IMR-90 (cell line): Measurements from ENCODE around the gene THRA. TPM values are rescaled to one million over a fixed set of nuclear protein-coding genes. Genes with fewer than 3 reads are reported as not detected.

Source experiments
- ATAC-seq: fragments of 200-7000 bp; cut with Tn5 transposase; 2 replicates; pipeline ENCODE4 v1.9.1; 2020; ENCODE audit warnings: low read depth, mild to moderate bottlenecking, moderate library complexity
- BruUV-seq: library from RNA; stranded (reverse); fragments of 400-500 nt; replicated peaks from 2 replicates; lab custom pipeline; 2021; lab: Mats Ljungman, UMichigan
- CTCF ChIA-PET: fragments of 300-600 bp; formaldehyde crosslinking; extraction: SDS; loops from one replicate; lab custom pipeline; 2021; ENCODE audit warnings: antibody characterized with exemption; lab: Yijun Ruan, JAX
- POLR2A ChIA-PET: fragments of 300-600 bp; sonication (Branson Sonifier 250); formaldehyde crosslinking; loops from one replicate; lab custom pipeline; 2022; ENCODE audit warnings: antibody characterized with exemption; ENCODE audit not compliant: unreplicated experiment; lab: Charles Lee
- DNase-seq: peaks from one replicate; pipeline ENCODE4 v3.0.0; 2013
- H2AFZ ChIP-seq: replicated peaks from 2 replicates; pipeline ENCODE3; 2013; ENCODE audit warnings: low read length, mild to moderate bottlenecking; ENCODE audit not compliant: poor library complexity
- H2AK5ac ChIP-seq: 2 replicates; pipeline ENCODE4 v1.6.1; 2013; ENCODE audit warnings: low read depth, low read length, inconsistent platforms
- H2AK9ac ChIP-seq: replicated peaks from 2 replicates; pipeline ENCODE3; 2013; ENCODE audit warnings: mild to moderate bottlenecking, low read depth, low read length, moderate library complexity; ENCODE audit not compliant: poor library complexity
- H2BK120ac ChIP-seq: 2 replicates; pipeline ENCODE4 v1.6.1; 2013; ENCODE audit warnings: low read depth, low read length, inconsistent platforms
- H2BK15ac ChIP-seq: 3 replicates; pipeline ENCODE4 v1.6.1; 2013; ENCODE audit warnings: low read depth, low read length, inconsistent platforms
- H2BK20ac ChIP-seq: 2 replicates; pipeline ENCODE4 v1.6.1; 2013; ENCODE audit warnings: low read depth, mild to moderate bottlenecking, inconsistent platforms, low read length, moderate library complexity
- H2BK5ac ChIP-seq: 2 replicates; pipeline ENCODE4 v1.6.1; 2013; ENCODE audit warnings: mild to moderate bottlenecking, low read depth, low read length, inconsistent platforms; ENCODE audit not compliant: poor library complexity, severe bottlenecking
- H3K14ac ChIP-seq: replicated peaks from 2 replicates; pipeline ENCODE4 v1.6.1; 2013; ENCODE audit warnings: low read depth, low read length, inconsistent platforms
- H3K18ac ChIP-seq: 2 replicates; pipeline ENCODE4 v1.6.1; 2013; ENCODE audit warnings: low read depth, low read length, control low read depth
- H3K23ac ChIP-seq: 2 replicates; pipeline ENCODE4 v1.6.1; 2013; ENCODE audit warnings: low read depth, low read length, inconsistent platforms
- H3K27ac ChIP-seq: 2 replicates; pipeline ENCODE4 v1.5.1; 2013; ENCODE audit warnings: mild to moderate bottlenecking, control low read depth, low read length; ENCODE audit not compliant: insufficient read depth
- H3K27me3 ChIP-seq: 2 replicates; pipeline ENCODE4 v1.6.1; 2013; ENCODE audit warnings: low read length; ENCODE audit not compliant: control insufficient read depth, insufficient read depth
- H3K36me3 ChIP-seq: 2 replicates; pipeline ENCODE4 v1.6.1; 2013; ENCODE audit warnings: low read length, mixed read lengths; ENCODE audit not compliant: control insufficient read depth, insufficient read depth
- H3K4ac ChIP-seq: 2 replicates; pipeline ENCODE4 v1.6.1; 2013; ENCODE audit warnings: low read depth, low read length, inconsistent platforms
- H3K4me1 ChIP-seq: 2 replicates; pipeline ENCODE4 v1.6.1; 2013; ENCODE audit warnings: low read length, mixed read lengths; ENCODE audit not compliant: control insufficient read depth, insufficient read depth
- H3K4me2 ChIP-seq: 2 replicates; pipeline ENCODE4 v1.6.1; 2013; ENCODE audit warnings: low read depth, mild to moderate bottlenecking, control low read depth, low read length, moderate library complexity
- H3K4me3 ChIP-seq: 2 replicates; pipeline ENCODE4 v1.5.1; 2013; ENCODE audit warnings: low read depth, mild to moderate bottlenecking, control low read depth, low read length, moderate library complexity; ENCODE audit not compliant: insufficient read depth
- H3K56ac ChIP-seq: 2 replicates; pipeline ENCODE4 v1.6.1; 2013; ENCODE audit warnings: low read length, inconsistent platforms; ENCODE audit not compliant: insufficient read depth; ENCODE audit errors: extremely low read depth
- H3K79me1 ChIP-seq, 2 experiments: 2 replicates each; pipeline ENCODE4 v1.6.1; 2013; ENCODE audit warnings: low read length in 2 of 2, inconsistent platforms in 1 of 2, low read depth in 1 of 2
- H3K9ac ChIP-seq: 2 replicates; pipeline ENCODE4 v1.6.1; 2013; ENCODE audit warnings: low read depth, low read length, control low read depth
- H3K9me1 ChIP-seq: 2 replicates; pipeline ENCODE4 v1.6.1; 2013; ENCODE audit warnings: low read length, inconsistent platforms; ENCODE audit not compliant: insufficient read depth
- H3K9me3 ChIP-seq: 2 replicates; pipeline ENCODE4 v1.6.1; 2013; ENCODE audit warnings: low read length; ENCODE audit not compliant: control insufficient read depth, insufficient read depth
- H4K20me1 ChIP-seq: 2 replicates; pipeline ENCODE4 v1.6.1; 2013; ENCODE audit warnings: low read length, inconsistent platforms; ENCODE audit not compliant: insufficient read depth
- H4K5ac ChIP-seq: 2 replicates; pipeline ENCODE4 v1.6.1; 2013; ENCODE audit warnings: mild to moderate bottlenecking, low read depth, low read length, control low read depth
- H4K8ac ChIP-seq, 2 experiments: 2 replicates each; pipeline ENCODE4 v1.6.1; 2013; ENCODE audit warnings: low read depth in 2 of 2, low read length in 2 of 2, control low read depth in 1 of 2, inconsistent platforms in 1 of 2
- H4K91ac ChIP-seq: 2 replicates; pipeline ENCODE4 v1.6.1; 2013; ENCODE audit warnings: low read depth, low read length, inconsistent platforms; ENCODE audit not compliant: insufficient read depth
- BHLHE40 ChIP-seq: fragments of 150-350 bp; IDR thresholded peaks from 2 replicates; pipeline ENCODE4 v1.6.1; 2016; ENCODE audit warnings: mild to moderate bottlenecking, low read depth, low read length
- CHD1 ChIP-seq: IDR thresholded peaks from 2 replicates; pipeline ENCODE4 v1.6.1; 2012; ENCODE audit warnings: low read depth, low read length, improper control_type of control experiment
- CTCF ChIP-seq: conservative IDR thresholded peaks from 2 replicates; pipeline ENCODE4 v1.5.1; 2012; ENCODE audit warnings: mild to moderate bottlenecking, low read depth, low read length, improper control_type of control experiment
- FOS ChIP-seq: fragments of 150-350 bp; IDR thresholded peaks from 2 replicates; pipeline ENCODE4 v1.6.1; 2016; ENCODE audit warnings: low read depth, low read length
- MAZ ChIP-seq: IDR thresholded peaks from 2 replicates; pipeline ENCODE4 v1.6.1; 2012; ENCODE audit warnings: low read depth, mild to moderate bottlenecking, low read length, improper control_type of control experiment, moderate library complexity, borderline replicate concordance
- MXI1 ChIP-seq: IDR thresholded peaks from 2 replicates; pipeline ENCODE4 v1.6.1; 2012; ENCODE audit warnings: low read depth, mild to moderate bottlenecking, low read length, moderate library complexity, borderline replicate concordance
- POLR2A ChIP-seq: IDR thresholded peaks from 2 replicates; pipeline ENCODE4 v1.6.1; 2012; ENCODE audit warnings: mild to moderate bottlenecking, low read depth, low read length
- RAD21 ChIP-seq: IDR thresholded peaks from 2 replicates; pipeline ENCODE4 v1.6.1; 2012; ENCODE audit warnings: low read length, improper control_type of control experiment
- RCOR1 ChIP-seq: IDR thresholded peaks from 2 replicates; pipeline ENCODE4 v1.6.1; 2012; ENCODE audit warnings: mild to moderate bottlenecking, low read length, improper control_type of control experiment; ENCODE audit not compliant: insufficient replicate concordance
- USF2 ChIP-seq: fragments of 150-350 bp; IDR thresholded peaks from 2 replicates; pipeline ENCODE4 v1.6.1; 2017; ENCODE audit warnings: mild to moderate bottlenecking, antibody characterized with exemption, low read length, low read depth
- WGBS, 2 experiments: methylation state at CpG; one replicate each; pipeline versions ENCODE4 v1.1.5 to v1.1.7; 2013; ENCODE audit warnings: missing lambda C conversion rate in 2 of 2; ENCODE audit not compliant: insufficient read length in 1 of 2; ENCODE audit errors: extremely low coverage in 2 of 2; 5-methylcytosine and 5-hydroxymethylcytosine counted together
- dilution Hi-C: fragments of 300-500 bp; cut with HindIII; formaldehyde crosslinking; loops from one replicate; pipeline ENCODE4 v1.14.3; 2018; ENCODE audit warnings: low sequenced_read_pairs; ENCODE audit not compliant: unreplicated experiment
- in situ Hi-C: fragments of 300-500 bp; cut with MboI; formaldehyde crosslinking; loops from 3 replicates; pipeline ENCODE4 v1.14.3; 2019; ENCODE audit warnings: low sequenced_read_pairs, inconsistent platforms, mixed read lengths
- intact Hi-C: fragments of 100-400 bp; cut with micrococcal nuclease; formaldehyde crosslinking; loops from 2 replicates; pipeline ENCODE4 v1.10.0; 2022
- polyA plus RNA-seq, 3 experiments: library from polyadenylated mRNA; depleted of rRNA; stranded (reverse); fragments of >200 nt; gene quantifications; 2 replicates each; pipeline ENCODE4 v1.2.3, GENCODE V29; 2012; ENCODE audit warnings: low replicate concordance in 1 of 3
- total RNA-seq: library from RNA; depleted of rRNA; stranded (reverse); fragments of >200 nt; gene quantifications from 2 replicates; pipeline ENCODE4 v1.2.3, GENCODE V29; 2012

Gene THRA
- total and polyA plus RNA-seq, 2 of the 4 experiments (the other 2 are of a cell fraction): 22.0 to 23.4 TPM

GRCh38 chr17:40023590-40024292 lies 39.0 kb upstream of the THRA start:
- dilution Hi-C loops (no loop called here), in situ Hi-C loops (loop anchor here (10.0 kb wide), 1 partner anchor 261 kb away; the partner anchor contains the start of gene CDC6), intact Hi-C loops (no loop called here)
- Histone ChIP-seq H4K5ac (no peak overlapping the region), H3K27me3 (no peaks in the 10 kb centered on the region), H2BK120ac (no peak overlapping the region), H3K4me2 (no peak overlapping the region), H3K9me1 (peaks cover 2% of the 10 kb centered on the region; the same call in 1 of the 2 replicates), H3K4ac (peak overlapping the region; percentile 36), H3K23ac (no peak overlapping the region), H2BK15ac (no peak overlapping the region), H3K14ac (0 out of 2 replicates have a peak overlapping the region, but pooled peaks have one; percentile 7), H3K4me3 (no peak overlapping the region), H4K20me1 (no peaks in the 10 kb centered on the region), H3K4me1 (peaks cover 29% of the 10 kb centered on the region), H4K91ac (no peak overlapping the region), H3K36me3 (peaks cover 41% of the 10 kb centered on the region), H2AK5ac (peak overlapping the region; percentile 2; the same call in 1 of the 2 replicates), H3K18ac (no peak overlapping the region), H2AFZ (no peak overlapping the region), H3K9ac (no peak overlapping the region), H2AK9ac (peak overlapping the region; percentile 23), H3K27ac (no peak overlapping the region), H4K8ac (no peak overlapping the region), H3K56ac (no peak overlapping the region), H2BK20ac (peak overlapping the region; percentile 26; the same call in 1 of the 2 replicates), H3K9me3 (no peaks in the 10 kb centered on the region), H2BK5ac (no peak overlapping the region), H3K79me1 (0 out of 4 replicates have a peak, but pooled peaks cover 0 to under 1% of the 10 kb centered on the region in 2 experiments)
- DNase-seq (no peak), ATAC-seq (no peak; the same call in 1 of the 2 replicates)
- 67% methylated on average over 3 of the region's 10 CpGs; no CpG with 5 or more reads in 1 of the 2 experiments for WGBS, 2 experiments
- ChIA-PET CTCF (no interaction called here), POLR2A (no interaction called here)
- no peak for TF ChIP-seq POLR2A
- TF ChIP-seq MXI1: no peak
- no peak for TF ChIP-seq BHLHE40
- TF ChIP-seq CHD1: no peak
- TF ChIP-seq CTCF: no peak
- no peak for TF ChIP-seq USF2
- no peak for TF ChIP-seq MAZ
- TF ChIP-seq RAD21: no peak
- TF ChIP-seq FOS: no peak
- TF ChIP-seq RCOR1: no peak
- BruUV-seq: no TSS peak
